T-cell (primary cell): Measurements from ENCODE around the gene SIX5. TPM values are rescaled to one million over a fixed set of nuclear protein-coding genes. Genes with fewer than 3 reads are reported as not detected.
A peak's percentile ranks its signal among the peaks of the same experiment; 100 is the strongest.

ENCODE experiments used
- ATAC-seq, 4 experiments: fragments of 200-7000 bp in 3 of 4; fragments of 150-1000 bp in 1 of 4; cut with Tn5 transposase; replicated peaks in 1 of 4; 1 replicate in 3 of 4; 2 replicates in 1 of 4; pipeline ENCODE4 v1.10.0; 2021; ENCODE audit warnings: moderate library complexity in 3 of 4, mild to moderate bottlenecking in 2 of 4, moderate number of reproducible peaks in 1 of 4
- CTCF ChIA-PET, 2 donors: fragments of 300-600 bp; sonication (Branson Sonifier 250); formaldehyde crosslinking; loops; one replicate each; lab custom pipeline; 2022; ENCODE audit warnings: antibody characterized with exemption in 2 of 2; lab: Charles Lee
- POLR2A ChIA-PET, 2 donors: fragments of 300-600 bp; sonication (Branson Sonifier 250); formaldehyde crosslinking; loops; one replicate each; lab custom pipeline; 2022; ENCODE audit warnings: antibody characterized with exemption in 2 of 2; lab: Charles Lee
- DNase-seq, 35 experiments: peaks; one replicate each; pipeline versions ENCODE4 v3.0.0 to v3.0.0-alpha.2; 2013 to 2023
- H3K27ac ChIP-seq: one replicate; pipeline ENCODE4 v1.5.1; 2013; ENCODE audit warnings: low read length
- H3K27me3 ChIP-seq, 2 experiments: replicated peaks in 1 of 2; 1 replicate in 1 of 2; 2 replicates in 1 of 2; pipeline versions ENCODE4 v1.6.1 to v1.7.0; 2013; ENCODE audit warnings: low read length in 1 of 2, mixed read lengths in 1 of 2; ENCODE audit not compliant: control insufficient read depth in 2 of 2, insufficient read depth in 2 of 2; ENCODE audit errors: extremely low read depth in 1 of 2
- H3K36me3 ChIP-seq, 2 donors: 1 replicate in 1 of 2; 2 replicates in 1 of 2; pipeline versions ENCODE4 v1.6.1 to v1.7.0; 2013; ENCODE audit warnings: low read length in 1 of 2; ENCODE audit not compliant: control insufficient read depth in 2 of 2, insufficient read depth in 1 of 2; ENCODE audit errors: extremely low read depth in 1 of 2
- H3K4me1 ChIP-seq, 2 experiments: 1 replicate in 1 of 2; 2 replicates in 1 of 2; pipeline versions ENCODE4 v1.6.1 to v1.7.0; 2013; ENCODE audit warnings: low read length in 2 of 2, mixed read lengths in 1 of 2; ENCODE audit not compliant: insufficient read depth in 2 of 2, control insufficient read depth in 1 of 2; ENCODE audit errors: extremely low read depth in 1 of 2
- H3K4me3 ChIP-seq, 2 donors: 1 replicate in 1 of 2; 2 replicates in 1 of 2; pipeline versions ENCODE4 v1.5.1 to v1.7.0; 2013; ENCODE audit warnings: mild to moderate bottlenecking in 2 of 2, low read length in 1 of 2, moderate library complexity in 1 of 2; ENCODE audit not compliant: control insufficient read depth in 1 of 2; ENCODE audit errors: extremely low read depth in 1 of 2
- H3K9me3 ChIP-seq: 2 replicates; pipeline ENCODE4 v1.7.0; 2013
- H3K27ac Mint-ChIP-seq, 2 donors: one replicate each; pipeline ENCODE4 v1.8.0; 2020 to 2021; ENCODE audit warnings: mild to moderate bottlenecking in 2 of 2, mixed read lengths in 2 of 2
- H3K27me3 Mint-ChIP-seq, 2 donors: one replicate each; pipeline ENCODE4 v1.8.0; 2021 to 2022; ENCODE audit warnings: mixed read lengths in 2 of 2
- H3K36me3 Mint-ChIP-seq: one replicate; pipeline ENCODE4 v1.8.0; 2021; ENCODE audit warnings: mixed read lengths
- H3K4me1 Mint-ChIP-seq, 3 donors: one replicate each; pipeline ENCODE4 v1.8.0; 2020 to 2022; ENCODE audit warnings: mixed read lengths in 3 of 3, mild to moderate bottlenecking in 1 of 3
- H3K4me3 Mint-ChIP-seq, 3 donors: one replicate each; pipeline ENCODE4 v1.8.0; 2020 to 2022; ENCODE audit warnings: mild to moderate bottlenecking in 3 of 3, mixed read lengths in 3 of 3, moderate library complexity in 3 of 3
- H3K9me3 Mint-ChIP-seq, 3 donors: one replicate each; pipeline ENCODE4 v1.8.0; 2020 to 2022; ENCODE audit warnings: mixed read lengths in 3 of 3
- WGBS: methylation state at CpG from one replicate; pipeline ENCODE4 v1.1.5; 2013; ENCODE audit warnings: missing lambda C conversion rate; ENCODE audit not compliant: insufficient coverage; 5-methylcytosine and 5-hydroxymethylcytosine counted together
- total RNA-seq, 35 experiments: library from RNA in 6 of 35; stranded (reverse) in 6 of 35; fragments of 120-200 nt in 1 of 35; gene quantifications; one replicate each; pipeline versions ENCODE4 v1.2.1 to v1.2.4 and lab custom pipeline; 2013 to 2026

Gene SIX5
- total RNA-seq, 5 donors from 2014 or later (not counting 1 experiment from before 2014, with no cell fraction given), result 0.89 to 2.1 (median 1.3) TPM

DNA sequence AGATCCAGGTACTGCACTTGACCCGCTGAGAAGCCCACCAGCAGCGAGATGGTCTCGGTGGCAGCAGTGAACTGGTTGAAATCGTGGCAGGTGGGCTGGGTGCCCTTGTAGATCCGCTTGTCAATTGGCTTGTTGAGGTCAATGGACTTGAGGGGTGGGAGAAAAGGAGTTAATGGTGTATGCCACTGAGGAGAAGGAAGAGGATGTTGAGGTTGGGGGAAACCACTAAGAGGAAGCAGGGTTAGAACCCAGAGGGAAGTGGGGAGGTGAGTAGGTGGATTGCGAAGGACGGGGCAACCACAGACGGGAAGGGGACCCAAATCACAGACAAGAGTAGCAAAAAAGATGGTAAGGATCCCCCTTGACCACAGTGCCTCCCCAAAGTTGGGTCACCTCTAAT, 21.9 kb upstream of the SIX5 start:
- H3K36me3 ChIP-seq, result peaks cover 12 to 24% of the 10 kb centered on the region in 2 donors
- peaks cover 23 to 35% of the 10 kb centered on the region in 2 experiments for H3K4me1 ChIP-seq
- H3K9me3 ChIP-seq, result no peaks in the 10 kb centered on the region
- DNase-seq (peak in 6 of 35 experiments; percentile 18 to 56 (median 38)), ATAC-seq (peak in 3 of 4 experiments; percentile 16 to 40 (median 35))
- peaks cover 9 to 40% of the 10 kb centered on the region in 2 experiments for H3K27me3 ChIP-seq
- H3K36me3 Mint-ChIP-seq, result peaks cover 33% of the 10 kb centered on the region
- no peak overlapping the region for H3K4me3 ChIP-seq
- peak overlapping the region in 1 of 2 donors; percentile 32 for H3K27ac Mint-ChIP-seq
- H3K27me3 Mint-ChIP-seq, result peaks cover 9 to 24% of the 10 kb centered on the region in 2 donors
- CTCF ChIA-PET, result no interaction called here
- peak overlapping the region; percentile 80 to 87 (median 85) for H3K4me3 Mint-ChIP-seq
- POLR2A ChIA-PET, result interaction anchor here in 1 of 2 donors (0.6 kb wide), 1 partner anchor 8 kb away, joined by 3 read pairs; no protein-coding TSS in a partner anchor
- no peaks in the 10 kb centered on the region for H3K9me3 Mint-ChIP-seq
- H3K27ac ChIP-seq, result no peak overlapping the region
- H3K4me1 Mint-ChIP-seq, result peaks cover 31 to 56% (median 42%) of the 10 kb centered on the region in 3 donors
- WGBS, result 39% methylated on average over 5 of the region's 8 CpGs

DNA sequence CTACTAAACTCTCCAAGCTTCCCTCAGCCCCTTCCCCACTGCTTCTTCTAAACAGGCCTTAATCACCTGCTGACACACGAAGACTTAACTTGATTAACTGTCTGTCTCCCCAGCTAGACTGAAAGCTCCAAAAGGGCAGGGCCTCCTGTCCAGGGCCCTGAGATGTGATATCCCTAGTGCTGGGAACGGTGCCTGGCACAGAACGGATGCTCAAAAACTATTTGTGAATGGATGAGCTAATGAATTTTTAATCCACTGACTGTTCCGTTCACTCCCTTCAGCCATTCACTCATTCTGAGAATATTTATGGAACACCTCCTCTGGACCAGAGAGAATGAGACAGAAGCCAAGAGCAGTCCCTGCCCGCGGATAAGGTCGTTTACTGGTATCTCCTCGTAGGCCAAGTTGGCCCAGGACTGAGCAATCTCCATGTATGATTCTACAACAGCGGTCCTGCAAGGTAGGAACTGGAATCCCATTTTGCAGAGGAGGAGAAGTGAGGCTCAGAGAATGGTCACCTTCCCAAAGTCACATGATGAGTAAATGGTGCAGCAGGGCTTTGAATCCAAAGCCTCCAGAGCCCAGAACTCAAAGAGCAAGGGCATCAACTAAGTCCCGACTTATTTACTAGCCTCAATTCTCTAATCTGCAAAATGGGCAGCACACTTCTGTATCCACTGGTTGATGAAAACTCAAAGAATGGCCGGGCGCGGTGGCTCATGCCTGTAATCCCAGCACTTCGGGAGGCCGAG, 20.2 kb upstream of the SIX5 start:
- Mint-ChIP-seq H3K4me1 (peaks cover 31 to 51% (median 39%) of the 10 kb centered on the region in 3 donors), H3K4me3 (no peak overlapping the region), H3K27me3 (peaks cover 3 to 11% of the 10 kb centered on the region in 2 donors), H3K9me3 (no peaks in the 10 kb centered on the region), H3K27ac (no peak overlapping the region), H3K36me3 (peaks cover 33% of the 10 kb centered on the region)
- DNase-seq (no peak), ATAC-seq (no peak)
- H3K27me3 ChIP-seq, result peaks cover 7 to 32% of the 10 kb centered on the region in 2 experiments
- H3K36me3 ChIP-seq, result peaks cover 12 to 24% of the 10 kb centered on the region in 2 donors
- no peaks in the 10 kb centered on the region for H3K9me3 ChIP-seq
- whole genome bisulfite sequencing, result 99% methylated on average over 11 of the region's 15 CpGs
- POLR2A ChIA-PET, result no interaction called here
- CTCF ChIA-PET, result interaction anchor here (0.7 to 1.0 kb wide), 2 partner anchors 20 to 28 kb away, joined by 3 to 8 read pairs; no protein-coding TSS in a partner anchor
- H3K4me3 ChIP-seq, result no peak overlapping the region
- no peak overlapping the region for H3K27ac ChIP-seq
- peaks cover 23 to 35% of the 10 kb centered on the region in 2 experiments for H3K4me1 ChIP-seq

DNA sequence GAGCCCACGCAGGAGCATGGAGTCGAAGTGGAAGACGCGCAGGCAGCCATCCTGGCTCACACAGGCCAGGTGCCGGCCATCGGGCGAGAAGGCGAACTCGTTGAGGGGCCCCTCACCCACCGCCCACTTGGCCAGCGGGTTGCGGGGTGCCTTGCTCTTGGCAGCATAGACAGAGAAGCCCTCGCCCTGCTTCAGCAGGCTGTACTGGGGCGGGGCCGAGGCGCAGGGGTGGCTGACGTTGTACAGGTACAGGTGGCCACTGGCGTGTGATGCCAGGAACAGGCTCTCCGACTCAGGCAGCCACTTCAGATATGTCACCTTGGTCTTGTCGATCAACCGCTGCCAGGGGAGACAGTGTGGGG, 17.5 kb upstream of the SIX5 start:
- no peak overlapping the region for H3K27ac ChIP-seq
- H3K9me3 ChIP-seq, result no peaks in the 10 kb centered on the region
- peaks cover 10 to 14% of the 10 kb centered on the region in 2 experiments for H3K4me1 ChIP-seq
- ChIA-PET POLR2A (no interaction called here), CTCF (no interaction called here)
- Mint-ChIP-seq H3K4me1 (peaks cover 13 to 30% (median 18%) of the 10 kb centered on the region in 3 donors), H3K27me3 (peaks cover 2 to 3% of the 10 kb centered on the region in 2 donors), H3K36me3 (peaks cover 33% of the 10 kb centered on the region), H3K27ac (no peak overlapping the region), H3K9me3 (no peaks in the 10 kb centered on the region), H3K4me3 (no peak overlapping the region)
- H3K36me3 ChIP-seq, result peaks cover 12 to 24% of the 10 kb centered on the region in 2 donors
- DNase-seq (no peak), ATAC-seq (no peak)
- 97% methylated on average over 18 of the region's 21 CpGs for WGBS
- H3K4me3 ChIP-seq, result no peak overlapping the region
- H3K27me3 ChIP-seq, result peaks cover 5 to 37% of the 10 kb centered on the region in 2 experiments

DNA sequence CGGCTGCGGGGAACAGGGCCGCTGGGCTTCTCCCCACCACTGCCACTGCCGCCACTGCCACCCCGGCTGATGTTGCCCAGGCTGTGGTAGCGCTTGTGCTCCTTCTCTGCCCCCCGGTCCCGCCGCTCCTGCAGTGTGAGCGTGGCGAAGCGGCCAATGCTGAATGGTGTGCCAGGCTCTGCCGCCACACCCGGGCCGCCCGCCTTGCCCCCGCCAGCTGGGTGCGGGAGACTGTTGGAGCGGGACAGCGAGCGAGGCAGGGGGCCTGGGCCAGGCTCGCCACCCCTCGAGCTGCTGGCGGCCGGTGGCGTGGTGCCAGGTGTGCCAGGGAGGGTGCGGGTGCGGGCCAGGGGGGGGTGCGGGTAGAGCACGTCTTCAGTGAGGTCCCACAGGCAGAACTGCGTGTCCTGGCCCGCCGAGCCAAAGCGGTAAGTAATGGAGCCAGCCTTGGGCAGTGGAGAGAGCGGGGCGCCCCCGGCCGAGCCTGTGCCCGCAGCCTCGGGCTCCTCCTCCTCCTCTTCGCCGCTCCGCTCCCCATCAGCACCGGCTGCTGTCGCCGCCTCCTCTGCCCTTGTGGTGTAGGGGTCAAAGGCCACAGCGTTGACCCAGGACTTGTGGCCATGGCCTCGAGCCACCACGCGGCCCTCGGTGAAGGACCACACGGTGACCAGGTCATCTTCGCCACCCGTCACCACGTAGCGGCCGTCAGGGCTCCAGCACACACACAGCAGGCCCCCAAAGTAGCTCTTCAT, 16.9 kb upstream of the SIX5 start:
- peaks cover 5 to 6% of the 10 kb centered on the region in 2 donors for H3K27me3 Mint-ChIP-seq
- DNase-seq, result no peak
- H3K4me1 Mint-ChIP-seq, result peaks cover 9 to 28% (median 15%) of the 10 kb centered on the region in 3 donors
- H3K27ac Mint-ChIP-seq, result no peak overlapping the region
- no peak overlapping the region for H3K4me3 Mint-ChIP-seq
- 98% methylated on average over 54 of the region's 57 CpGs for WGBS
- POLR2A ChIA-PET, result no interaction called here
- CTCF ChIA-PET, result no interaction called here
- no peak overlapping the region for H3K4me3 ChIP-seq
- H3K9me3 Mint-ChIP-seq, result no peaks in the 10 kb centered on the region
- H3K36me3 ChIP-seq, result peaks cover 12 to 24% of the 10 kb centered on the region in 2 donors
- H3K27ac ChIP-seq, result no peak overlapping the region
- no peak for ATAC-seq
- peaks cover 33% of the 10 kb centered on the region for H3K36me3 Mint-ChIP-seq
- H3K27me3 ChIP-seq, result peaks cover 5 to 42% of the 10 kb centered on the region in 2 experiments
- no peaks in the 10 kb centered on the region for H3K9me3 ChIP-seq
- H3K4me1 ChIP-seq, result peaks cover 4 to 8% of the 10 kb centered on the region in 2 experiments

DNA sequence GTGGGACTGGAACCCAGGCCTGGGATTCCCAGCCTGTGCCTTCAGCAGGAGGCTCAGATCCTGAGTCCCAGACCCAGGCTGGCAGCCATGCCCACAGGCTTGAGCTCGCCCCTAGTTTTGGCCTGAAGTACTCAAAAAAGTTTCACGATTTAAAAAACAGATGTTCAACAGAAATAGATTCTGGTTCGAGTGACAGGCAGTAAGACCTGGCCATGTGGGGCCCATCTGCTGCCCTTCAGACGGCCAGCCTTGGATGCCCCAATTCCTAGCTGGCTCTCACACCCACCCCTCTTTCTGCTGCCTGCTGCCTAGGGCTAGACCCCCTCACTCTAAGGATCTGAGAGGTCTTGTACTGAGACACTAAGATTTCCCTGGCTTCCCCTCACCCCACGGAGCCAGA, 16.0 kb upstream of the SIX5 start:
- POLR2A ChIA-PET, result no interaction called here
- DNase-seq, result no peak

DNA sequence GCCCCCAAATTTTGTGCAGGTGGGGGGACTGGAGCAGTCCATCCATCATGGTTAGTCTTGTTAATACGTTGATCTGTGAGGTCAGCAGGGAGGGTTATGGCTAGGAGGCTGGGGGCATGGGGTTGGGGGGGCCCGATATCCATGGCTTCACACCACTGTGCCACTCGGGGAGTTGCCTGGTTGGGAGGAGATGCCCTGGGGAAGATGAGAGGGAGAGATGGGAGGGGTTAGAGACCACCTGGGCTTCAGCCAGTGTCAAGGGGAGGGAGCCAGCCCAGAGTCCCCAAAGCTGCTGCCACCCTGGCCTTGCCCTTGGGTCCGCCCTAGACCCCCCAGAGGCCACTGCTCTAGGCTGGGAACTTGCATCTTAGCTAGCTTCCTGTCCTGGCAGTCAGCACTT, 15.0 kb upstream of the SIX5 start:
- H3K4me3 Mint-ChIP-seq, result no peak overlapping the region
- peaks cover 31% of the 10 kb centered on the region for H3K36me3 Mint-ChIP-seq
- ATAC-seq, result no peak
- ChIA-PET CTCF (no interaction called here), POLR2A (no interaction called here)
- no peak overlapping the region for H3K27ac ChIP-seq
- H3K27me3 Mint-ChIP-seq, result peaks cover 13 to 18% of the 10 kb centered on the region in 2 donors
- DNase-seq, result no peak
- no peak overlapping the region for H3K27ac Mint-ChIP-seq
- no peak overlapping the region for H3K4me3 ChIP-seq
- H3K9me3 ChIP-seq, result no peaks in the 10 kb centered on the region
- H3K36me3 ChIP-seq, result peaks cover 11 to 17% of the 10 kb centered on the region in 2 donors
- H3K4me1 Mint-ChIP-seq, result peaks cover 15 to 30% (median 15%) of the 10 kb centered on the region in 3 donors
- peaks cover 1 to 57% of the 10 kb centered on the region in 2 experiments for H3K27me3 ChIP-seq
- H3K4me1 ChIP-seq, result peaks cover 0 to 13% of the 10 kb centered on the region in 2 experiments
- whole genome bisulfite sequencing, result 95% methylated on average over 3 of the region's 4 CpGs
- H3K9me3 Mint-ChIP-seq, result no peaks in the 10 kb centered on the region

More for the DNA sequence above, 16.0 kb upstream of the SIX5 start:
- ATAC-seq, result no peak
- H3K4me3 ChIP-seq, result no peak overlapping the region
- peaks cover 8 to 9% of the 10 kb centered on the region in 2 donors for H3K27me3 Mint-ChIP-seq
- H3K27ac Mint-ChIP-seq, result no peak overlapping the region
- CTCF ChIA-PET, result no interaction called here
- no peak overlapping the region for H3K27ac ChIP-seq
- H3K4me3 Mint-ChIP-seq, result no peak overlapping the region
- peaks cover 33% of the 10 kb centered on the region for H3K36me3 Mint-ChIP-seq
- H3K4me1 ChIP-seq, result peaks cover 0 to 3% of the 10 kb centered on the region in 2 experiments
- peaks cover 12 to 21% of the 10 kb centered on the region in 2 donors for H3K36me3 ChIP-seq
- no peaks in the 10 kb centered on the region for H3K9me3 ChIP-seq
- H3K9me3 Mint-ChIP-seq, result no peaks in the 10 kb centered on the region
- WGBS, result 93% methylated on average over 5 of the region's 5 CpGs
- H3K4me1 Mint-ChIP-seq, result peaks cover 7 to 22% (median 10%) of the 10 kb centered on the region in 3 donors
- H3K27me3 ChIP-seq, result peaks cover 5 to 47% of the 10 kb centered on the region in 2 experiments
